Cerebellar cortex (tissue), 1 donor: ENCODE measurements around the gene FCGBP.
A peak's percentile ranks its signal among the peaks of the same experiment; 100 is the strongest.
"Not testable (repeated sequence)": the region's sequence is repeated elsewhere in the genome, so short reads cannot be mapped to it uniquely, and the experiment has no call there.

Experiments
- DNase-seq: peaks from one replicate; pipeline ENCODE4 v3.0.0-alpha.2; 2015; ENCODE audit warnings: low spot score

The FCGBP gene

DNA sequence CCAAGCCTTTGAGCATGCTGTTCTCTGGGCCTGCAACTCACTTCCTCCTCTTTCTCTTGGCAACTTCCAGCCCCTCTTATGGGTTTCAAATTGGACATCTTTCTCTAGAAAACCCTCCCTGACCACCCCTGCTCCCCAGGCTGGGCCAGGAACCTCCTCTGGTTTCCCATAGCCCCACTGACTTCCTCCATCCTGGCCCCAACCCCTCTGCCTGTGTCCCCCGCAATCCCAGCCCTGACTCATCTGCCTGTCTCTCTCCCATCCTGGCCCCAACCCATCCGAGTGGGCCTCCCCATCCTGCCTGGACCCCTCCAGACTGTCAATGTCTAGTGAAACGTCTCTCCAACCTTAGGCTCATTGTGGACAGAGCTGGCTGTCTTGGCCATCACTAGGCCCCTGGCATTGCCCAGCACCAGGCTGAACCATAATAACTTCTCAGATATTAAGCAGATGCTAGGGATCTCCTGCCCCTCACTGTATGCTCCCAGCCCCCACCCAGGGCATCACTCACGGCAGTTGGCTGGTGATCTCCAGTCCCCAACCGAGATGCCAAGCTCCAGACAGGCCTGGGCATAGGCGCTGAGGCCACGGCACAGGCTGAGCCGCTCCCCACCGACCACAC, 16.8 kb downstream of the FCGBP start:
- no peak for DNase-seq

DNA sequence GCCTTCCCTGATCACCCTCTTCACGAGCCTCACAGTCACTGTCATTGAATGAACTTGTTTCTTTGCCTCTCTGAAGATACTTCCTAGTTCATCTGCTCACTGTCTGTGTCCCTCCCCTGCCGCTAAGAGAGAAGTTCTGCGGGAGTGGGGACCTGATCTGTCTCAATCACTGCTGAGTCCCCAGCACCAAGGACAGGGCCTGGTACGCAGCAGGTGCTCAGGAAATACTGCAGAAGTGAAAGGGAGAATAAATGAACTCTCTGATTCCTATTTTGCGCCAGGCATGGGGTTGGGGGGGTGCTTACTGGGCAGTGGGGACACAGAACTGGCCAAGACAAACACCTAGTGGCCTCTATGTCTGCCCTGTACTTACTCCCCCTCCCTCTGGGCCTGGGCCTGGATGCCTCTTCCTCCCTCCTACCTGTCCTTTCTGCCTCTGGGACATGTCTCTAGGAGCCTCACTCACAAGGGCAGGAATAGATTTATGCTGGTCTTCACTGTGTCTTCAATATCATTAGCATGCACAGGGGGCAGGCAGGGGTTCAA, 17.5 kb downstream of the FCGBP start:
- no peak for DNase-seq

DNA sequence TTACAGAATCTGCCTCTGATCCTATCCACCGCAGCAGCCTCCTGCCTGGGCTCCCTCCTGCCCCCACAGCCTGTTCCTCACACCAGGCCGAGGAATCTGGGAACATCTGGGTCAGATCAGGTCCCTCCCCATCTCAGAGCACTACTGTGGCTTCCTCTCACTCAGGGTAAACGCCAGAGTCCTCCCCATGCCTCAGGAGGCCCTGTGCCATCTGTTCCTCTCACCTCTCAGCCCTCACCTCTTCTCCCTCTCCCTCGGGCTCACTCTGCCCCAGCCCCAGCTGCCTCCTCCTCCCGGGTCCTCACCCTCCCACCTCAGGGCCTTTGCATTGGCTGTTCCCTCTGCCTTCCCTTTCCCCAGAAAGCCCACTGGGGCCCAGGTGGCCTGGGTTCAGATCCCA, 18.2 kb downstream of the FCGBP start:
- DNase-seq: no peak

DNA sequence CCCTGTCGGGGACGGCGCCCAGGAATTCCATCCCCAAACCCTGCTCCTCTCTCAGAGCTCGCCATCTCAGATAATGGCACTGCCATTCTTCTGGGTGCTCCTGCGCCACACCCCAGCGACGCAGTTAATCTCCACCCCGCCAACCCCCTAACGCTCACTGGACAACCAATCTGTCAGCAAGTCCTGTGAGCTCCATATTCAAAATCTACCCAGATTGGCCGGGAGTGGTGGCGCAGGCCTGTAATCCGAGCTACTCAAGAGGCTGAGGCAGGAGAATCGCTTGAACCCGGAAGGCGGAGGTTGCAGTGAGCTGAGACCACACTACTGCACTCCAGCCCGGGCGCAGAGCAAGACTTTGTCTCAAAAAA, 18.6 kb downstream of the FCGBP start:
- DNase-seq: no peak

DNA sequence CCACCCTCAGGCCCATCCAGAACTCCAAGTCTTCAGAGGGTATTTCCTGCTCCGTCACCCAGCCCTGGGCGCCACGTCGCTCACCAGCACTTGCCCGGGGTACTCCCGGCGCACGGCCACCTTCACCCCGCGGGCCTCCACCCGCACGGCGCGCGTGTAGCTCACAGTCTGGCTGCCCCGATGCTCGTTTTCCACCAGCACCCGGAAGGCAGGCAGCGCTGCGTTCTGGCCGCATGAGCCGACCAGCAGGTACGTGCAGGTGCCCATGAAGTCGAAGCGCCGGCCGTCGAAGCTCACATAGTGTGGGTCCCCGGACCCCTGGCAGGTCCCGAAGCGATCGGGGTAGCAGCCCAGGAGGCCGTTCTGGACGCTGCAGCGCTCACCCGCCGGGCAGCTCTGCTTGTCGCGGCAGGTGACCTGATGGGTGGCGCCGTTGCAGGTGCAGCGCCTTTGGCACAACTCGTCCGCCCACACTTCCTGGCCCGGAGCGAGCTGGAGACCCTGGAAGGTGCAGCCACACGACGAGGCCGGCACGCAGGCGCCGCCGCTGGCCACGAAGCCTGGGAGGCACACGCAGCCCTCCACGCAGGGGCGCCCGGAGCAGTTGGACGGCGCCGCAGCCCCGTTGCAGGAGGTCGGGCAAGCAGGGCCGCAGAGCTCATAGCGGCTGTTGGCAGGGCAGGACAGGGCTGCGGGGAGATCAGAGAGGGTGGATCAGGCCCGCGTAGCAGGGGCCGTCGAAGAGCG, 19.2 kb downstream of the FCGBP start:
- DNase-seq: no peak

DNA sequence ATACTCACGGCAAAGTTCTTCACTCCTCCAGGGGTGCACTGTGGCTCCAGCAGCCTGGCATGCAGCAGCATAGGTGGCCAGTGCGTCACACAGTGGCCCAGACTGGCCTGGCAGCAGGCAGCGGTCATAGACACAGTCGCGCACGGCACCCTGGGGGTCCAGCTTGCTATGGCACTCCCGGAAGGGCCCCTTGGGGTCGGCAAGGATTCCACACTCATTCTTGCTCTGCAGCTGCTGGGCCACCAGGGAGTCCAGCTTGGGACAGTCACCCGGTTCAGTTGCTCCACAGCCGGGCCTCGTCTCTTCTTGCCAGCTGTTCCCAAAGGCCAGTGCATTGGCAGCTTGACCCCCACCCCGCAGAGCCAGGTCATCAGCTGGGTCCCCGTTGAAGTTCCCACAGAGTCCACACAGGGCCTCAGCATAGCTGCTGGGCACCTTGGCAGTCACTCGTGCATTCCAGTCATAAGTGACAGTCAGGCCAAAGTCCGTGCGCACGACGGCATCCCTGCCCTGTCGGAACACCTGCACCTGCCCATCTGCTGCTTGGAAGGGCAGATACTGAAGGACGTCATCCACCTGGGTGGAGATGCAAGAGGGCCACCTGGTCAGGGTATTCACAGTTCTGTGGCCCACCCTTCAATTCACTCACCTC, 20.6 kb downstream of the FCGBP start:
- no peak for DNase-seq

DNA sequence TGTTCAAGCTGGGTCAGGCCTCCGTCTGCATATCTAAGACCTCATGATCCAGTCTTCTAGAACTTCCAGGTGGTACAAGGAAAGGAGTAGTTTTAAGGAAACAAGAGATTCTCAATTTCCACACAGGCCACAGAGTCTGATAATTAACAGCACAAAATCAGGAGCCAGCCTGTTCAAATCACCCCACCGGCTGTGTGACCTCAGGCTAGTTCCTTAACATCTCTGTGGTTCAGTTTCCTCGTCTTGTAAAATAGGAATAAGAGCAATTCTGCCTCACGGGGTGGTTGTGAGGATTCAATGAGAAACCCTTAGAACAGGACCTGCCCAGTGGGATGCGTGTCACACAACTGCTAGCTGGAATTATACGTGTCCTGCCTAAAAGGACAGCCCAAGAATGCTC, 25.6 kb downstream of the FCGBP start:
- DNase-seq: no peak

DNA sequence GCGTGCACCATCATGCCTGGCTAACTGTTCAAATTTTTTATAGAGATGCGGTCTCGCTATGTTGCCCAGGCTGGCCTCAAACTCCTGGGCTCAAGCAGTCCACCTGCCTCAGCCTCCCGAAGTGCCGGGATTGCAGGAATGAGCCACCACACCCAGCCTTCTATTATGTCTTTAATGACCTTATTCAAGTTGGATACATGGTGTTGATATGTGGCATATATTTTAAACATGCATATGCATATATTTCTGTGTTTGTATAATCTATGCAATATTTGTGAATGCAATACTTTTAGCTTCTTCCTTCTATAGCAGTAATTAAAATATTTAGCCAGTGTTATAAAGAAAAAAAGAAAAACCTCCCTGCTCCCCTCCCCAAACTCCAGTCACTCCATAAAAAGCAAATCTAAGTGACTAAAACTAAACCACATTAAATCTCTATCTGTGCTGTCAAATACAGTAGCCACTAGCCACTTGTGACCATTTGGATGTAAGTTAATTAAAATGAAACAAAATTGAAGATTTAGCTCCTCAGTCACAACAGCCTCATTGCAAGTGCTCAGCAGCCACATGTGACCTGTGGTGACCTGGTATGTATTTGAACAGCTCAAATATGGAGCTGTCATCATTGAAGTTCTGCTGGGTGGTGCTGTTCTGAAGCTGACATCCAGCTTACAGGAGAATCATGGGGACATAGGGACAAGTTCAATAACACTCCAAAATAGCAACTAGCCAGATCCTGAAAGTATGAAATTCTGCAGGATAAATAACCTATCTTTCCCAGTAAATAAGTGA, 27.4 kb downstream of the FCGBP start:
- no peak for DNase-seq

DNA sequence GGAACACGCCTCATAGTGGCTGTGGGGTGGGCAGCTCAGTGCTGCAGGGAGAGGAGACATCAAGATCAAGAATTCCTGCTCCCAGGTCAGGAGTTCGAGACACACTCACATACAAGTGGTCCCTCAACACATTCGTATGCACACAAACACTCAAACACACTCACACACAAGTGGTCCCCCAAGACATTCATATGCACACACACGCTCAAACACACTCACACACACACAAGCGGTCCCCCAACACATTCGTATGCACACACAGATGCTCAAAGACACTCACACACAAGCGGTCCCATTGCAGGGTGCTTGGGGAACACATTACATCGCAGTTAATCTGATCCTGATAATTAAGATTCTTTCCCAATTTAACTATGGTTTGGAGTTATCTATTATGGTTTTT, 28.2 kb downstream of the FCGBP start:
- no peak for DNase-seq

DNA sequence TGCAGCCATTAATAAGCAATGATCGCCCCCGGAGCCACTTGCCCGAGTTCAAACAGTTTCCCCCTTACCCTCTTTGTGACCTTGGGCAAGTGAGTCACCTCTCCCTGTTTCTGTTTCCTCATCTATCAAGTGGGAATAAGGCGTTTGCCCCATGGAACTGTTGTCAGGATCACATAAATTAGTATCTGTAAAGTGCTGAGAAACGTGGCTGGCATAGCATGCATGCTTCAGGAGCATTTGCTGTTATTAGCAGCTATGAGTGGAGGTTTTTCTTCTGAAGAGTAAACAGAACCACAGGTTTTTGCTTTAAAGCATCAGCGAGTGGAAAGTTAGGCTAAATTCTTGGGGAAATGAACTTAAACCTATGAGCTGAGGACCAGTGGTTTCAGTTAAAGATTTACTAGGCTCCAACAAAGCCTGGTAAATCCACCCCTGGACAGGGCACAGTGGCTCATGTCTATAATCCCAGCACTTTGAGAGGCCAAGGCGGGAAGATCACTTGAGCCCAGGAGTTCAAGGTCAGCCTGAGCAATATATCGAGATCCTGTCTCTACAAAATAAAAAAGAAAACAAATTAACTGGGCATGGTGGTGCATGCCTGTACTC, 30.8 kb downstream of the FCGBP start:
- DNase-seq: not testable (repeated sequence)

DNA sequence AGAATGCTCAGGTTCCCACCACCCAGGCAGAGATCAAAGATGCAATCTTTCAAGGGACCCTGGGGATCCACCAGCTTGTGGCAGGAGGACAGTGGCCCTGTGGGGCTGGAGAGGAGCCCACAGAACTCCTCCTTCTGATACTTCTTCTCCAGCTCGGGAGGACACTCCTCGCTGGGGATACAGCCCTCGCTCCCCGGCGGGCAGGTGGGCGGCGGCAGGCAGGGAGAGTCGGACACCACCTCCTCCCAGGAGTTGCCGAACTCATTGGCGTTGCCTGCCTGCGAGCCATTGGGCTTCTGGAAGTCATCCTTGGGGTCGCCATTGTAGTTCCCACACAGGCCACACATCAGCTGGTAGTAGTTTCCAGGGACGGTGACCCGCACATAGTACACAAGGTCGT, 32.1 kb downstream of the FCGBP start:
- DNase-seq: not testable (repeated sequence)

DNA sequence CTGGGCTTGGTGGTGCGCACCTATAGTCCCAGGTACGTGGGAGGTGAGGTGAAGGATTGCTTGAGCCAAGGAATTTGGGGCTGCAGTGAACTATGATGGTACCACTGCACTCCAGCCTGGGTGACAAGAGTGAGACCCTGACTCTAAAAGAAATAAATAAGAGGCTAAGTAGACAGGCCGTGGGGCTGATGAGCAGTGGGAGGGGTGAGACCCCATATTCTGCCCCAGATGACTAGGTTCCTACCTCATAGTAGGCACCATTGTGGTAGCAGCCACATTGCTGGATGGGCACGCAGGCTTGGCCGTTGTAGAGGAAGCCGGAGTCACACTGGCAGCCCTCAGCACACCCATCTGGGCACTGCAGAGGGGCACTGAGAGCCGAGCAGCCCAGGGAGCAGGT, 32.8 kb downstream of the FCGBP start:
- DNase-seq: not testable (repeated sequence)

DNA sequence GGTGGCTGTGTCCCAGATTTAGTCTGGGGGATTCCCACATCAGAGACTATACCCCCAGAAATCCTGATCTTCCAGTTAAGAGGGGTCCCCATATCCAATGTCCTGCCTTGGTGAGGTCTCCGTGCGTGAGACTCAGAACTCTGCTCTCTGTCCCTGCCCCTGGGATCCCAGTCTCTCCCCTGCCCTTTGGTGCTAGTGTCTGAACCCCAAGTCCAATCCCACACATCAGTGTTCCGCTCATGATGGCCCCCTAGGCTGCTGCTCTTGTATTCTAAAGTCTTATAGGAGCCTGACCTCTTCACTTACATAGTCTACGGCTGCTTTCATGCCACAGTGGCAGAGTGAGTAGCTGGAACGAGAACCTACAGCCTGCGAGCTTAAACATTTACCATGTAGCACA, 35.6 kb downstream of the FCGBP start:
- not testable (repeated sequence) for DNase-seq

DNA sequence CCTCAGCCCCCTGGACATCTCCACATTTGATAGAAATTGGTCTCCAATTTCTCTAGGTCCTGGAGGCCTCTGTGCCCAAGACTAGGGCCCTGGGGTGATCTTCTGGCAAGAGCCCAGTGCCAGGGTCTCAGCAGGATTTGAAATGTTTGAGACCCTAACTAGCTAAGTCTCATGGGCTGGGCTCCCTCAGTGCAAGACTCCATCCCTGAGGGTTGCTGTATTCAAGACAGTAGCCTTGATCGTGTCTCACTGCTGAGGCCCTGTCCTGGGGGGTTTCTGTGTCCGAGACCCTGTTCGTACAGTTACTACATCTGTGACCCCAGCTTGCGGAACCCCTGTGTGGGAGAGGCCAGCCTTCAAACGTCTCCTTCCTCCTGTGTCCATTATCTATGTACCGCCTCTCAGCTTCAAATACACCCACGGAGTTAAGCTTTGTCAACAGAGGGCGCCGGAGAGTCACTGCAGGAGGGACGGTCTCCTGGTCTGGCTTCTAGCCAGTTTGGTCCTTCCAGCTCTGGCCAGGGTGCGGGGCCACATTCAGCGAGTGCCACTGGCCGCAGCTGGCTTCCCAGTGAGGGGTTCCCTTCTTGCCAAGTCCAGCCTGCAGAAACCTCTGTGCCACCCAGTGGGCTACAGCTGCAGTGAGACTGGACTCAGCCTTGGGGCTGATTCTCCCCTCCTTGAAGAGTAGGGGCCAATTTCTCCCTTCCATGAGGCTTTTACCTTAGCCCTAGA, 36.8 kb downstream of the FCGBP start:
- peak; percentile 38 for DNase-seq

DNA sequence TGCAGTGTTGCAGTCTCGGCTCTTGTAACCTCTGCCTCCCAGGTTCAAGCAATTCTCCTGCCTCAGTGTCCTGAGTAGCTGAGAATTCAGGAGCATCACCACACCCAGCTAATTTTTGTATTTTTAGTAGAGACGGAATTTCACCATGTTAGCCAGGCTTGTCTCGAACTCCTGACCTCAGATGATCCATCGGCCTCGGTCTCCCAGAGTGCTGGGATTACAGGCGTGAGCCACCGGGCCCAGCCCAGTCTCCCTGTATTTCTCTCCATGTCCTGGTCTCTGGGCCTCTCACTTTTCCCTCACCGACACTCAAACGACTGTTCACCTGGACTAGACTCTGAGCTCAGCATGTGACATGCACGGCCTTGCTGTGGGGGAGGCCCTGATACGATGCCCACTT, 39.3 kb downstream of the FCGBP start:
- DNase-seq: not testable (repeated sequence)

DNA sequence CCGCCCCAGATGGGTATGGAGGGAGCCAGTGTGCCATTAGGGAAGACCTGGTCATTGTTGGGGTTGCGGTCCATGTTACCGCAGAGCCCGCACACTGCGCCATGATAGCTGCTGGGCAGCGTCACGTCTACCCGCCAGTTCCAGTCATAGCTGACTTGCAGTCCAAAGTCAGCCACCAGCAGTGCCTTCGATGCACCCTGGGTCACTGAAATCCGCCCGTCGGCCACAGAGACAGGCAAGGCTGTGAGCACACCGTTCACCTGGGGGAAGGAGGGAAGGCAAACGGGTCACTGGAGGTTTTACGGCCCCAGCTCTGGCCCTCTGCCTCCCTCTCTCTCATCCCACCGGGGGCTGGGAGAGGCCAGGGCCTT, 40.2 kb downstream of the FCGBP start:
- DNase-seq: not testable (repeated sequence)

DNA sequence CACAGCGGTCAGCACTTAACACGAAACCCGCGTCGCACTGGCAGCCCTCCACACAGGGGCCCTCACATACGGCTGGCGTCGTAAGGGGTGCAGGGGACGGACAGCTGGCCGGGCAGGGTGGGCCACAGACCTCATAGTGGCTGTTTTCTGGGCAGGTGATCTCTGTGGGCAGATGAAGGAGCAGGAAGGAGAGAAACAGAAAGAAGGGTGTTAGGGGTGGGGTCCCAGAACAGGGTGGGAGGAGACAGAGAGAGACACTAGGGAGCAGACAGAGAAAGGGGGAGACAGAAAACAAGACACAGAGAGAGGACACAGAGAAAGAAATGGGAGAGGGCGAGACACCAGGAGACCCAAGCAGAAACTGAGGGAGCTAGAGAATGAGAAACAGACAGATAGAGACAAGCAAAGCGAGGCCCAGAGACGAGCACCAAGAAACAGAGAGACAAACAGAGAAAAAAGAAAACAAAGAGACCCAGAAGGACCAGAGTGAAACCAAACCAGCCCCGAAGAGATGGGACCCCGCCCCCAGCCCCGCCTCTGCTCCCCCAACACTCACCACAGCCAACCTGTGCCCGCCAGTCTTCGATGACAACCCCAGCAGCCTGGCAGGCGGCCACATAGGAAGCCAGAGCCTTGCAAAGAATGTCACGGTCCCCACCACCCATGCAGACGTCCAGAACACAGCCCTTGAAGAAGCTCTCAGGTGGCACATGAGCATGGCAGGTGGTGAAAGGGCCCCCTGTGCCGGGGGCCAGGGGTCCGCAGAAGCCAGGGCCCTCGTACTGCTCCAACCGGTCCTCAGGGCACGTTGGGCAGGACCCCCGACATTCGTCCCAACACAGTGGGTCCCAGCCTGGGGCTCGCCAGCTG, 40.8 kb downstream of the FCGBP start:
- not testable (repeated sequence) for DNase-seq

DNA sequence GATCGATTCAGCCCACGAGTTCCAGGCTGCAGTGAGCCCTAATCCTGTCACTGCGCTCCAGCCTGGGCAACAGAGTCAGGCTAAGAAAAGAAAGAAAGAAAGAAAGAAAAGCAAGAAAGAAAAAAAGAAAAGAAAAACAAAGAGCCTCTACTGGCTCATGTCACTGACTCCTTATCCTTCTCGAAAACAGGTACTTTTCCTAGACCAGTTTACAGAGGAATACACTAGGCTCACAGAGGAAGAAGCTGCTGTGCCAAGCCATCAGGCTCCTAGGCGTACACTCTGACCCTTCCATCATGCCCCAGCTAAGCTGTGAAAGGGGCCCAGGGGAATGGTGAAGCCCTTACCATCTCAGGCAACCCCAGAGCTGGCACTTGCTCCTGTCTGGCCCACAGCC, 41.9 kb downstream of the FCGBP start:
- not testable (repeated sequence) for DNase-seq

DNA sequence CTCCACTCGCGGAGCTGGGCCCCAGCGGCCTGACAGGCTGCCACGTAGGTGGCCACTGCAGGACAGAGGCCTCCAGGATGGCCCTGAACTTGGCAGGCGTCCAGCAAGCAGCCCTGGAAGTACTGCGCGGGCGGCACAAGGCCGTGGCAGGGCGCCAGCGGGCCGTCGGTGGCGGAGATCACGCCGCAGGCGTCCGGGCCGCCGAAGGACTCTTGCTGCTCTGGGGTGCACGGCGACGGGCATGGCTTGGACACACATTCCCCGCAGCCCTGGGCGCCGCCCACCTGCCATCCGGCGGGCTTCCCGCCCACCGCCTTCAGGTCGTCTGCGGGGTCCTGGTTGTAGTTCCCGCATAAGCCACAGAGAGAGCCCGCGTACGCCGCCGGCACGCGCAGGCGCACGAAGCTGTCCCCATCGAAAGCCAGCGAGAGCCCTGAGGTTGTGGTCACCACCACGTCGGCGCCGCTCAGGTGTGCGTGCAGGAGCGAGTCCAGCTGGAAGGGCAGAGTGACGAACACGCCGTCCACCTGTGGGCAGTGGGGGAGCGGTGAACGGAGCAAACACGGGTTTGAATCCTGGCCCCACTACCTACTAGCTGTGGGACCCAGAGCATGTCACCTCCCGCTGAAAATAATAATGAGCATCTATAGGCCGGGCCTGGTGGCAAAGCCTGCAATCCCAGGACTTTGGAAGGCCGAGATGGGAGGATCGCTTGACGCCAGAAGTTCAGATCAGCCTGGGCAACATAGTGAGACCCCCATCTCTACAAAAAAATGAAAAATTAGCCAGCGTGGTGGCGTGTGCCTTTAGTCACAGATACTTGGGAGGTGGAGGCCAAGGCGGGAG, 42.6 kb downstream of the FCGBP start:
- DNase-seq: not testable (repeated sequence)
